Measurements from ENCODE around the gene ST3GAL6.
"Not testable (repeated sequence)": the region's sequence is repeated elsewhere in the genome, so short reads cannot be mapped to it uniquely, and the experiment has no call there.

ST3GAL6 gene

DNA sequence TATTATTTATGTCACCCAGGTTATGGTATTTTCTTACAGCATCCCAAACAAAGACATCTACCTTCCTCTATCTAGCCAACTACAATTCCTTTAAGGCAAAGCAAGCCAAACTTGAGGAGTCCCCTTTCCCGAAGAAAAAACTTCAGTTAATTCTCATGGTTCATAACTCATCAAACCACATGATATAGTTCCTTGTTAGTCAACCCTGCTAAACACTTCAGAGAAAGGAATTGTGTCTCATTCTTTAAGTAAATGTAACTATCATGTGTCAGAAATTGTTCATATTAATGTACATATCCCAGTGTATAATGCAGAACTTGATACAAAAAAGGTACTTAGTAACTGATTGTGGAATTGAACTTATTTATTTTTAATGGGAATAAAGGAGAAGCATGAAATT is 44.4 kb downstream of the ST3GAL6 start:
- DNase-seq = no peak

DNA sequence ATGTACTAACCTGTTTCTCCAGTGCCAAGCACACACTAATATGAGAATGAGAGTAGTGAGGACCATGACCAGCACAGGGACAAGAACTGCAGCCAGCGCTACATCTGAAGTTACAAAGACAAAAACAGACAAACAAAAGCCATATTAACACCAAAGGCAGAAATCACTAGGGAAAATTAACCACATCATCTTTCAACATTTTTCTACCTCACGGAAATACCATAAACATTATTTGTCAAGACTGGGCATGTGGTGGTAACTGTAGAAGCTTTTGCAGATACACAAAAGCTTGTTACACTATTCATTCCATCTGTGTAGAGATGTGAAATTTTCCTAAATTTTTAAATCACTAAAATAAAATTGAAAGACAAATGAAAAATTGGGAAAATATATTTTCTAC is 44.9 kb downstream of the ST3GAL6 start:
- DNase-seq = no peak

DNA sequence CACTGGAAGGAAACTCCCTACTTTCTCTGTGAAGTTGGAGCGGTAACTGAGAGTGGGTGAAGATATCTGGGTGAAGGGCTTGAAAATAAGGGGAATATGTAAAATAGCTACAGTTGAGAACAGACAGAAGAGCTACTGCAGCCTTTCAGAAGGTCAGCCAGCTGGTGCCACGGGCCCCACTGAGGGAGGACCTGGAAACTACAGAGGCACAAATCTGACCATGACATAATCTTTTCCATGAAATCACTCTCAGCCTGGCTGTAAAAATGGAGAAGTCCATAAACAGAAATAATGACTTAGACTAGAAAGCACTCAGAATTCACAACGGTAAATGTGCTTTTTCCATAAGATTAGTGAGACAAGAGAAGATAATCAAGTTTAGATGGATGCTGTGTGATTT is 46.4 kb downstream of the ST3GAL6 start:
- DNase-seq = no peak

DNA sequence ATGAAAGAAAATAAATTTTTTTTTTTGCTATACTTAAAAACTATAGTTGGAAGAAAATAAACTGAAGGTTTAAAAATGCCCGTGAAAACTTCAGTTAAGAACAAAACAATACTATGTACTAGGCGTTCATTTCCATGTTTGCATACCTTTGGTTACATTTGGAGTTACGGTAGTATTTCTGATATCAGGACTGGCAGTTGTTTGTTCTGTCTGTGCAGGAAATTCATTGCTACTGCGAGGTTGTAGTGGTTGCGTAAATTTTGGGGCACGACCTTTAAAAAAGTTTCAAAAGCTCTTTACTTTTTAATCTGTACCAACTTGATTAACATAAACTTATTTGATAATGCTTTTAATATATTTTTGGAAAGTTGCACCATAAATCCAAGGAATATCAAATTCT is 47.9 kb downstream of the ST3GAL6 start:
- DNase-seq = no peak

DNA sequence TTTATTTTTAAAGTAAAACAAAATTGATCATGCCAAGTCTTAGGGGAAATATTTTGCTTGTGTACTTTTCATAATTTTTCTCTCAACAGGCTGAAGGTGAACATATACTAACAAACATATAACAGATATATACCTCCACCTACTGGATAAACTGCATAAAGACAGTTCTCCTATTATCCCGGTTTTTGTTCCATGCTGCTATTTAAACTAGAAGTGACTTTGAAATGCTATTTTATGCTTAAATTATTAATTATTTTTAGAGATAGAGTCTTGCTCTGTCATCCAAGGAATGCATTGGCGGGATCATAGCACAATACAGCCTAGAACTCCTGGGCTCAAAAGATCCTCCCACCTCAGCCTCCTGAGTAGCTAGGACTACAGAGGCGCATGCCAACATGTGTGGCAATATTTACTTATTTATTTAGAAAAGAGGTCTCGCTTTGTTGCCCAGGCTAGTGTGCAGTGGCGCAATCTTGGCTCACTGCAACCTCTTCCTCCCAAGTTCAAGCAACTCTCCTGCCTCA is 49.8 kb downstream of the ST3GAL6 start:
- DNase-seq = no peak

DNA sequence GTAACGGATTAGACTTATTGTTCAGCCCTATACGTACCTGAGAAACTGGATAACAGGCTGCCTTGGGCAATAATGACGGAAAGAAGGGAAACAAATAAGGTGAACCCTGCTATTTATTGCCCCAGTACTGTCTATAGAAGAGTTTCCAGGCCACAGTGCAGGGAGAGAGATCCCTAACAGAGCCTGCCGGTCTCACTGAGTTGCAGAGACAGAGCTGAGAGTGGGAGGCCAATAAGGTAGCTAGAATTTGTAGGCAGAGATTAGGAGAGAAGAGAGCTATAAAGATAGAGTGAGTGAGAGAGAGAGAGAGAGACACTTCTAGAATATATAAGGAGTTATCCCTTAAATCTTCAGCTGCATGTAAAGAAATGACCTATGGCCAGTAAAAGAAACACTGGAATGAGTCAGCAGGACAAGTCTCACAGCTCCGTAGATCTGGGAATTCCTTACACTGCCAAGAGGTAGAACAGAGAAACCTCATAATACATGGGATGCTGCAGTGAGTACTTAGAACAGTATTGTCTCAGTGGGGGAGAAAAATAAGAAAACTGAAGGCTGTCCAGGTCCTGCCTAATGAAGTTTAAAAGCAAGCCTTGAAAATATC is 51.8 kb downstream of the ST3GAL6 start:
- no peak for DNase-seq

DNA sequence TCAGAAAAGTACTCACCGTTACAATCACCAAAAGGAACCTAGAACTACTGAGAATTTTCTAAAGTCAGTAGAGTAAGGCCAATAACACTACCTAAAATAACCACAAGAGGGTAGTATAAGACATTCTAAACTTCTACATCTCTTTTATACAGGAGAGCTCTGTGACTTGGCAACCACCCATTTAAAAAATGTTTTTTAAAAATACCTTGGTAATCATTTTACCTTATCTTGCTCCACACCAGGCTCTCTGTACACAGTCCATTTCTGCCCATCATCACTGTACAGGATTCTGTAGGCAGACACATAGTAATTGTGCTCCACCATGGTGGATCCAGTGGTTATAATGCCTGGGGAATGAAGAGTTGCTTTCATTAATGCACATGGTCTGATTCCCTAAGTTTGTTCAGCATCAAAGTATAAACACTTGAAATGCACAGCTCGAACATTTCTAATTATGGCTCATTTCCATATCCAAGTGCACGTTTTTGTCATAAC is 54.5 kb downstream of the ST3GAL6 start:
- DNase-seq = no peak

DNA sequence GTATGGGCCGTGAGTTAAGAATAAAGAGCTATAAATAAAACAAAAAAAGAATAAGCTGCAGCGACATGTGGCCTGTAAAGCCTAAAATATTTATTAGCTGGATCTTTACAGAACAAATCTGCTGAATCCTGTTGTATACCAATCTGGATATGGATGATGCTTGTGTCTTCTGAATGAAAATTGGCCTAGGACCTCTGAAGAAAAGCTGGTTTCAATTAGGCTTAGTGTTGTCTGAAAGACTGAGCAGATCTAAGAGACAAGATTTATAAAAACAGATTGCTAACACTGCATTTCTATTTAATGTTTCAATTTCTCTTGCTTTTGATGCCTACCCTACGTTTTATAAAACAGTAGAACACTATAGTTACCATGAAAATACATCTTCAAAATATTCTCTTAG is 57.9 kb downstream of the ST3GAL6 start:
- DNase-seq = no peak

DNA sequence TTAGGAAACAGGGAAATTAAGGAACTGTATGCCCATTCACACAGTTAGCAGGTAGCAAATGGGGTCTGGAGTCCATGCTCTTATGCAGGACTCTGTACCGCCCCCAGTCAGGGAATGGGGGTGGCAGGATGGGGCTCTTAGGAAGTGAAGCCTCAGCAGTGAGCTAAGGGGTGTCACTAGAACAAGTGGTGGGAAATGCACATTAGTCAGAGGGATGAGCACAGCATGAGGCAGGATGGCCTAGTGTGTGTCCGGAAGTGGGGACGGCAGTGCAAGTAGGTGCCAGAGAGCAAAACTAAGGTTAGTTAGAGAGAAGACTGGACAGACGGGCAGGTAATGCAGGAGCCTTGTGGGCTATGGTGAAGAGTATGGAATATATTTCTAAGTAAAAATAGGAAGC is 60.7 kb downstream of the ST3GAL6 start:
- no peak for DNase-seq

DNA sequence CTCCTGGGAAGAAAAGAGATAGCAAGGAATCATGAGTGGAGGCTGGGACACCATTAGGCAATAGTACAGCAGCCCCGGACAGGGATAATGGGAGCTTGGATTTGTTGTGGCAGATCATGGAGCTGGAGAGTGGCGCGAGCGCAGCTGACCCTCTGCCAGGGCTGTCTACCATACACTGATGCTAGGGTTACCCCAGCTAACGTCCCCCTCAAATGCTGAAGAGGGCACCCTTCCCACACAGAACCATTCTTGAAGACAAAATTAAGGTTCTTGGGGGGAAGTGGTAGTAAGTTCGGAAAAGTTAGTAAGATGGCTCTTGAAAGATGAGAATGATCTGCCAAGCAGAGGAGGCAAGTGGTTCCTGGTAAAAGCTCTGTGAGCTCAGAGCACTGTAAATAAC is 61.1 kb downstream of the ST3GAL6 start:
- no peak for DNase-seq

DNA sequence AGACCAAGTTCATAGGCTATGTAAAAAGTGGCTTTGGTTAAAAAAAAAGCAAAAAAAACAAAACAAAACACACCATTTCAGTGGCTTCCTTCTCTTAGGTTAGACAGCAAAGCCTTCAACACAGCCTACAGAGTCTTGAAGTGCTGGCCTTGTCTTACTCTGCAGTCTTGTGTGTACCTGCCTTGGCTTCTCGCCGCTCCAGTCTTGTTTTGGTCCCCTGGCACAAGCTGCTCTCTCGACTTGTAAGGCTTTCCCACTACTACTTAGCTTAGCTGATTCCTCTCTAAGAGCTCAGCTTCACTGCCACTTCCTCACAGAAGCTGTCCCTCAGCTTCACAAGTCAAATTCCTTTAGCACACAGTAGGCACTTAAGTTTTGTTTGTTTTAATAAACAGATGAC is 63.0 kb downstream of the ST3GAL6 start:
- no peak for DNase-seq

DNA sequence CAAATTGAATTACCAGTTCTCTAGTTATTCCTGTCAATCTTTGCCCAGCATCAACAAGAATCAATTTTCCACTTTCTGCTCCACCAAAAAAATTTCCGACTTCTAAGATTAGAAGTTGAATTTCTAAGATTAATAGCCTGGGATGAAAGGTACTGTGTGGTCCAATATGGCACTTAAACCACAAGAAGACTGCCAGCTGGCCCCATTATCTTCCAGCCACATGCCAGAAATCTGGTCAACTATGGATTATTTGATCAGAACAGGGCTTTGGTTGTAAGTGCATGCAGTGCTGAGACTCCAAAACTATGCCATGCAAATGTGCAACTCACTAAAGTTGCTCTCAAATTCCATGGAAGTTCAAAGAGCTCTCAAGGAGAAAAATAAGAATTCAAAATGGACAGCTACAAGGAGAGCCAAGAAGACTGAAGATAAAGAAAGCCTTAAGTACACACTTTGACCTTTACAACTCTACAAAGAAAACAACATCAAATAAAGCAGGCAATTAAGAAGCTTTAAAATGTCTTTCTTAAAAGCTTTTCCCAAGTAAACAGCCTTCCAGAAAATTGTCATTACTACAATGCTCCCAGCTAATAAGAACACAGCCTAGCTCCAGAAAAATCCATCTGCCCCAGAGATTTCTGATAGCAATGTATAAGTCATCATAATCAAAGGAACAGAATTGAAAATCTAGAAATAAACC is 64.2 kb downstream of the ST3GAL6 start:
- DNase-seq = no peak

DNA sequence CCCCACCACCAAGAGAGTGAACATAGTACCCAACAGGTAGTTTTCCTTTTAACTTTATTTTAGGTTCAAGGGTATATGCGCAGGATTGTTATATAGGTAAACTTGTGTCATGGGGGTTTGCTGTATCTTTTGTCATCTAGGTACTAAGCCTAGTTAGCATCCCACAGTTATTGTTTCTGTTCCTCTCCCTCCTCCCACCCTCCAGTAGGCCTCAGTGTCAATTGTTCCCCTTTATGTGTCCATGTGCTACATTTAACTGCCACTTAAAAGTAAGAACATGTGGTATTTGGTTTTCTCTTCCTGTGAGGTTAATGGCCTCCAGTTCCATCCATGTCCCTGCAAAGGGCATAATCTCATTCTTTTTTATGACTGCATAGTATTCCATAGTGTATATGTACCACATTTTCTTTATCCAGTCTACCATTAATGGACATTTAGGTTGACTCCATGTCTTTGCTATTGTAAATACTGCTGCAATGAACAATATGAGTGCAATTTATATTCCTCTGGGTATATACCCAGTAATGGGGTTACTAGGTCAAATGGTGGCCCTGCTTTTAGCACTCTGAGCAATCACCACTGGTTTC is 66.2 kb downstream of the ST3GAL6 start:
- no peak for DNase-seq

DNA sequence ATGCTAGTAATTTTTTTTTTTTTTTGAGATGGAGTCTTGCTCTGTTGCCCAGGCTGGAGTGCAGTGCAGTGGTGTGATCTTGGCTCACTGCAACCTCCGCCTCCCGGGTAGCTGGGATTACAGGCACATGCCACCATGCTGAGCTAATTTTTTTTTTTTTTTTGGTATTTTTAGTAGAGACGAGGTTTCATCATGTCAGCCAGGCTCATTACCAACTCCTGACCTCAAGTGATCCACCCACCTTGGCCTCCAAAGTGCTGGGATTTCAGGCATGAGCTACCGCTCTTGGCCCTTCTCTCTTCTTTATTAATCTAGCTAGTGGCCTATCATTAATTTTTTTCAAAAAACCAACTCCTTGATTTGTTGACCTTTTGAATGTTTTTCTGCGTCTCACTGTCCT is 67.9 kb downstream of the ST3GAL6 start:
- DNase-seq = not testable (repeated sequence)

DNA sequence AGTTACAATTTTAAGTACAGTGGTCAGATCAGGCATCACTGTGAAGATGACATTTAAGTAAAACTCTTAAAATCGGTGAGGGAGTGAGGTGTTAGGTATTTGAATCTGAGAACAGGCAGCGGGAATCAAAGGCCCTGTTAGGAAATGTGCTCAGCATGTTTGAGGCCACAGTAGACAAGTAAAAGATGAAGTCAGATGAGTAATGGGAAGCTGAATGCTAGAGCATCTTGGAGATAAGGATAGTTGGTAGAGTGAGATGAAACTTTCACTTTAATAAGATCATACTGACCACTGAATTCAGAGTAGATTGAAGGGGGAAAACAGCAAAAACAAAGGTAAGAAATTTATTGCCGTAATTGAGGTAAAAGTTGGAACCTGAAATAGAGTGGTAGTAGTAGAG is 76.7 kb downstream of the ST3GAL6 start:
- DNase-seq = no peak

DNA sequence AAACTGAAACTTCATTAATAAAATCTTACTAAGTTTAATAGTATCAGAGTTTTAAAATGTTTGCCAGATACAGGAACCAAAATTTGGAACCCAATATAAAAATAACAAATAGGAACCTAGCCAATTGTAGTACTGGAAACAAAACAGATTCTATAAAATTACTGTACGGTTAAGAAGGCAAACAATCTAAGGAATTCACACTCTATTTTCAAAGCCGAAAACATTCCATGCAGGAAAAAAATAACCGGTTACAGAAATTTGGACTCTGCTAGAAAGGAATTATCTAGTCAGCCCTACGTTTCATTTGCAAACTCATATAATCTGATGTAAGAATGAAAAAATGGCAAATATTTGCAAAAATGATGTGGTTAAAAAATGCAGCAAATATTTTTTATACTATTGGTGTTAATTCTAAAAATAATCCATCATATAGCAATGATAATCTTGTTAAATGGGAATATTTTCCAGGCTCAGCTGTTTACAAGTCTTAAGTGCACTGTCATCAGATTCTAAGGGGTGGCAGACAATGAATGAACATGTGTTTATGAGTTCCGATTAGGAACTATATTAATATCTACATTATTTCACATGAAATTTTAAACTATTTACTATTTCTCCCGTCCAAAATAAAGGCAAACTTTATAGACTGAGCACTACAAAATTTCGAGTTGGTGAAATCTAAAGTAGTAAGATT is 80.3 kb downstream of the ST3GAL6 start:
- no peak for DNase-seq
